IMR-90 (cell line): ENCODE data around the gene SLC49A4.

ENCODE experiments used
- BHLHE40 ChIP-seq: fragments of 150-350 bp; IDR thresholded peaks from 2 replicates; pipeline ENCODE4 v1.6.1; 2016; ENCODE audit warnings: mild to moderate bottlenecking, low read depth, low read length
- CEBPB ChIP-seq: IDR thresholded peaks from 2 replicates; pipeline ENCODE4 v1.6.1; 2012; ENCODE audit warnings: low read depth, low read length, improper control_type of control experiment
- CTCF ChIP-seq: conservative IDR thresholded peaks from 2 replicates; pipeline ENCODE4 v1.5.1; 2012; ENCODE audit warnings: mild to moderate bottlenecking, low read depth, low read length, improper control_type of control experiment
- ELK1 ChIP-seq: fragments of 150-350 bp; IDR thresholded peaks from 2 replicates; pipeline ENCODE4 v1.6.1; 2016; ENCODE audit warnings: low read depth, mild to moderate bottlenecking, low read length, moderate library complexity, borderline replicate concordance
- MAFK ChIP-seq: IDR thresholded peaks from 2 replicates; pipeline ENCODE4 v1.6.1; 2012; ENCODE audit warnings: low read depth, low read length, improper control_type of control experiment
- MAZ ChIP-seq: IDR thresholded peaks from 2 replicates; pipeline ENCODE4 v1.6.1; 2012; ENCODE audit warnings: low read depth, mild to moderate bottlenecking, low read length, improper control_type of control experiment, moderate library complexity, borderline replicate concordance
- MXI1 ChIP-seq: IDR thresholded peaks from 2 replicates; pipeline ENCODE4 v1.6.1; 2012; ENCODE audit warnings: low read depth, mild to moderate bottlenecking, low read length, moderate library complexity, borderline replicate concordance
- POLR2A ChIP-seq: IDR thresholded peaks from 2 replicates; pipeline ENCODE4 v1.6.1; 2012; ENCODE audit warnings: mild to moderate bottlenecking, low read depth, low read length
- RAD21 ChIP-seq: IDR thresholded peaks from 2 replicates; pipeline ENCODE4 v1.6.1; 2012; ENCODE audit warnings: low read length, improper control_type of control experiment
- RCOR1 ChIP-seq: IDR thresholded peaks from 2 replicates; pipeline ENCODE4 v1.6.1; 2012; ENCODE audit warnings: mild to moderate bottlenecking, low read length, improper control_type of control experiment; ENCODE audit not compliant: insufficient replicate concordance
- RFX5 ChIP-seq: IDR thresholded peaks from 2 replicates; pipeline ENCODE4 v1.8.0; 2012; ENCODE audit warnings: low read depth, mild to moderate bottlenecking, low read length, moderate library complexity
- SMC3 ChIP-seq: fragments of 150-350 bp; IDR thresholded peaks from 2 replicates; pipeline ENCODE4 v1.6.1; 2016; ENCODE audit warnings: low read depth, mild to moderate bottlenecking, antibody characterized with exemption, low read length, moderate library complexity
- USF2 ChIP-seq: fragments of 150-350 bp; IDR thresholded peaks from 2 replicates; pipeline ENCODE4 v1.6.1; 2017; ENCODE audit warnings: mild to moderate bottlenecking, antibody characterized with exemption, low read length, low read depth

GRCh38 chr3:122799322-122799721, 4.5 kb downstream of the SLC49A4 start:
- no peak for TF ChIP-seq CTCF
- TF ChIP-seq POLR2A, result no peak
- TF ChIP-seq CEBPB, result no peak
- no peak for TF ChIP-seq MAZ
- TF ChIP-seq BHLHE40, result no peak
- no peak for TF ChIP-seq MXI1
- no peak for TF ChIP-seq MAFK
- TF ChIP-seq SMC3, result no peak
- TF ChIP-seq RFX5, result no peak
- no peak for TF ChIP-seq USF2
- no peak for TF ChIP-seq ELK1
- no peak for TF ChIP-seq RAD21
- no peak for TF ChIP-seq RCOR1
